Left ventricle myocardium inferior (tissue), 1 donor: ENCODE measurements around the gene PRMT2. TPM values are rescaled to one million over a fixed set of nuclear protein-coding genes. Genes with fewer than 3 reads are reported as not detected.

ENCODE experiments used
- DNase-seq: peaks from one replicate; pipeline ENCODE4 v3.0.0-alpha.2; 2020
- H3K27ac ChIP-seq: fragments of 200-600 bp; replicated peaks from 2 replicates; pipeline ENCODE4 v1.8.0; 2021
- H3K27me3 ChIP-seq: fragments of 200-600 bp; 2 replicates; pipeline ENCODE4 v1.8.0; 2021; ENCODE audit warnings: low read depth
- H3K36me3 ChIP-seq: fragments of 200-600 bp; 2 replicates; pipeline ENCODE4 v1.8.0; 2021
- H3K4me1 ChIP-seq: fragments of 200-600 bp; 2 replicates; pipeline ENCODE4 v1.8.0; 2021
- H3K4me3 ChIP-seq: fragments of 200-600 bp; 2 replicates; pipeline ENCODE4 v1.8.0; 2021; ENCODE audit warnings: mild to moderate bottlenecking, moderate library complexity
- H3K9me3 ChIP-seq: fragments of 200-600 bp; replicated peaks from 2 replicates; pipeline ENCODE4 v1.8.0; 2021
- CTCF ChIP-seq: fragments of 200-600 bp; IDR thresholded peaks from 2 replicates; pipeline ENCODE4 v1.8.0; 2021; ENCODE audit warnings: antibody characterized with exemption, mild to moderate bottlenecking, borderline replicate concordance
- intact Hi-C: fragments of 100-400 bp; cut with micrococcal nuclease; formaldehyde crosslinking; loops from one replicate; pipeline ENCODE4 v1.11.0; 2022
- total RNA-seq: library from RNA; stranded (reverse); fragmentation: NEBNext Ultra II Directional; extraction: Animal tissue kit (Norgen Biotek cat#: 25700); gene quantifications from one replicate; pipeline ENCODE4 v1.2.1, GENCODE V29; 2021
- donor health status: DM: no; HTN: yes; CAD: no; lungs with severe emphysema.

Gene PRMT2
- total RNA-seq, 1 donor from 2014 or later, result 56.4 TPM

GRCh38 chr21:46662367-46662654 is 26.8 kb downstream of the PRMT2 start:
- H3K4me3 ChIP-seq, result no peak overlapping the region
- intact Hi-C loops, result no loop called here
- H3K27ac ChIP-seq, result no peak overlapping the region
- DNase-seq, result no peak
- peaks cover 8% of the 10 kb centered on the region for H3K27me3 ChIP-seq
- H3K36me3 ChIP-seq, result peaks cover 47% of the 10 kb centered on the region
- no peak for TF ChIP-seq CTCF
- peaks cover 10% of the 10 kb centered on the region for H3K4me1 ChIP-seq
- no peaks in the 10 kb centered on the region for H3K9me3 ChIP-seq

- intact Hi-C loops, result no loop called here
- DNase-seq, result no peak
- Histone ChIP-seq H3K4me3 (no peak overlapping the region), H3K9me3 (no peaks in the 10 kb centered on the region), H3K27ac (no peak overlapping the region), H3K36me3 (peaks cover 46% of the 10 kb centered on the region), H3K4me1 (peaks cover 16% of the 10 kb centered on the region), H3K27me3 (peaks cover 14% of the 10 kb centered on the region)
- TF ChIP-seq CTCF, result no peak
These were observed 27.5 kb downstream of the PRMT2 start for GRCh38 chr21:46662765-46663500.

- no peak for DNase-seq
- Histone ChIP-seq H3K27me3 (peaks cover 22% of the 10 kb centered on the region), H3K27ac (no peak overlapping the region), H3K9me3 (no peaks in the 10 kb centered on the region), H3K4me1 (peaks cover 20% of the 10 kb centered on the region), H3K4me3 (no peak overlapping the region), H3K36me3 (peaks cover 38% of the 10 kb centered on the region)
- intact Hi-C loops, result no loop called here
- no peak for TF ChIP-seq CTCF
These were observed 28.3 kb downstream of the PRMT2 start for GRCh38 chr21:46663754-46664153.

- intact Hi-C loops, result no loop called here
- no peak for TF ChIP-seq CTCF
These were observed 29.0 kb downstream of the PRMT2 start for GRCh38 chr21:46664316-46664995.

GRCh38 chr21:46665566-46665965 is 30.1 kb downstream of the PRMT2 start:
- H3K27ac ChIP-seq, result no peak overlapping the region
- no peak for TF ChIP-seq CTCF
- no peak overlapping the region for H3K4me3 ChIP-seq
- H3K9me3 ChIP-seq, result no peaks in the 10 kb centered on the region
- H3K4me1 ChIP-seq, result peaks cover 20% of the 10 kb centered on the region
- peaks cover 30% of the 10 kb centered on the region for H3K36me3 ChIP-seq
- intact Hi-C loops, result no loop called here
- H3K27me3 ChIP-seq, result peaks cover 34% of the 10 kb centered on the region
- DNase-seq, result no peak

More at GRCh38 chr21:46664316-46664995, 29.0 kb downstream of the PRMT2 start:
- DNase-seq, result no peak
- Histone ChIP-seq H3K9me3 (no peaks in the 10 kb centered on the region), H3K27me3 (peaks cover 26% of the 10 kb centered on the region), H3K4me3 (no peak overlapping the region), H3K36me3 (peaks cover 36% of the 10 kb centered on the region), H3K4me1 (peaks cover 20% of the 10 kb centered on the region), H3K27ac (no peak overlapping the region)
